Fibroblast of lung (primary cell): ENCODE data around the gene MAGOHB. TPM values are rescaled to one million over a fixed set of nuclear protein-coding genes. Genes with fewer than 3 reads are reported as not detected.
A peak's percentile ranks its signal among the peaks of the same experiment; 100 is the strongest.

ENCODE experiments used
- DNase-seq, 2 donors: peaks; one replicate each; pipeline versions ENCODE4 v3.0.0 to v3.0.0-alpha.2; 2010; ENCODE audit warnings: low read depth in 2 of 2
- H2AFZ ChIP-seq: 2 replicates; pipeline ENCODE4 v1.5.1; 2012; ENCODE audit warnings: low read length, control low read depth, inconsistent platforms
- H3K27ac ChIP-seq: 2 replicates; pipeline ENCODE4 v1.5.1; 2011; ENCODE audit warnings: low read length, control low read depth; ENCODE audit not compliant: insufficient read depth
- H3K27me3 ChIP-seq: 2 replicates; pipeline ENCODE4 v1.5.1; 2011; ENCODE audit warnings: mild to moderate bottlenecking, low read length; ENCODE audit not compliant: control insufficient read depth, insufficient read depth
- H3K36me3 ChIP-seq: 2 replicates; pipeline ENCODE4 v1.5.1; 2011; ENCODE audit warnings: low read length; ENCODE audit not compliant: control insufficient read depth, insufficient read depth
- H3K4me1 ChIP-seq: 2 replicates; pipeline ENCODE4 v1.5.1; 2011; ENCODE audit warnings: low read length; ENCODE audit not compliant: control insufficient read depth, insufficient read depth; ENCODE audit errors: extremely low read depth
- H3K4me2 ChIP-seq: 2 replicates; pipeline ENCODE4 v1.5.1; 2011; ENCODE audit warnings: low read length, control low read depth; ENCODE audit not compliant: insufficient read depth; ENCODE audit errors: extremely low read depth
- H3K4me3 ChIP-seq, 4 experiments: fragments of 200-600 bp in 1 of 4; sonication (generic) in 1 of 4; replicated peaks in 1 of 4; 2 replicates each; pipeline ENCODE4 v1.5.1; 2011 to 2016; ENCODE audit warnings: low read length in 4 of 4, low read depth in 3 of 4, mild to moderate bottlenecking in 3 of 4, control low read depth in 2 of 4, inconsistent platforms in 1 of 4, mixed read lengths in 1 of 4; ENCODE audit not compliant: insufficient read depth in 1 of 4; ENCODE audit errors: control extremely low read depth in 1 of 4
- H3K79me2 ChIP-seq: 2 replicates; pipeline ENCODE4 v1.5.1; 2012; ENCODE audit warnings: mild to moderate bottlenecking, low read length, inconsistent platforms; ENCODE audit not compliant: control insufficient read depth, insufficient read depth
- H3K9ac ChIP-seq: 2 replicates; pipeline ENCODE4 v1.5.1; 2011; ENCODE audit warnings: mild to moderate bottlenecking, low read length, control low read depth; ENCODE audit not compliant: insufficient read depth
- H3K9me3 ChIP-seq: 2 replicates; pipeline ENCODE4 v1.5.1; 2012; ENCODE audit warnings: low read depth, low read length; ENCODE audit not compliant: control insufficient read depth, insufficient read depth
- H4K20me1 ChIP-seq: 2 replicates; pipeline ENCODE4 v1.5.1; 2011; ENCODE audit warnings: low read length; ENCODE audit not compliant: control insufficient read depth, insufficient read depth; ENCODE audit errors: extremely low read depth
- CTCF ChIP-seq, 2 donors: IDR thresholded peaks in 1 of 2; conservative IDR thresholded peaks in 1 of 2; 1 replicate in 1 of 2; 2 replicates in 1 of 2; pipeline ENCODE4 v1.5.1; 2011 to 2012; ENCODE audit warnings: low read length in 2 of 2, control low read depth in 1 of 2, inconsistent platforms in 1 of 2, low read depth in 1 of 2, mild to moderate bottlenecking in 1 of 2
- EZH2 ChIP-seq: IDR thresholded peaks from 2 replicates; pipeline ENCODE4 v1.5.1; 2012; ENCODE audit warnings: low read length, control low read depth, mild to moderate bottlenecking; ENCODE audit errors: missing control alignments
- polyA plus RNA-seq, 2 donors: library from polyadenylated mRNA; depleted of rRNA in 1 of 2; stranded (reverse) in 1 of 2; unstranded in 1 of 2; fragments of >200 nt; gene quantifications; 2 replicates each; pipeline ENCODE4 v1.2.1, GENCODE V29; 2011 to 2012; ENCODE audit warnings: missing spikeins in 1 of 2
- total RNA-seq: library from RNA; depleted of rRNA; stranded (reverse); fragments of >200 nt; gene quantifications from 2 replicates; pipeline ENCODE4 v1.2.1, GENCODE V29; 2014

The MAGOHB gene
- total and polyA plus RNA-seq, 2 donors (not counting 1 experiment from before 2014, with no cell fraction given) = 21.1 to 29.8 TPM

- TF ChIP-seq EZH2 = no peak
- no peak for TF ChIP-seq CTCF (conservative IDR thresholded peaks at IDR 0.05 in 1 of 2, IDR thresholded peaks at IDR 0.05 in 1 of 2; ENCODE audit: low read depth in 1 of 2, low read length in 2 of 2)
- Histone ChIP-seq H3K79me2 (no peaks in the 10 kb centered on the region), H3K4me1 (no peaks in the 10 kb centered on the region), H4K20me1 (no peaks in the 10 kb centered on the region), H2AFZ (no peak overlapping the region), H3K4me2 (no peak overlapping the region), H3K9ac (no peak overlapping the region), H3K36me3 (no peaks in the 10 kb centered on the region), H3K4me3 (no peak overlapping the region), H3K9me3 (no peaks in the 10 kb centered on the region), H3K27me3 (no peaks in the 10 kb centered on the region), H3K27ac (no peak overlapping the region)
- no peak for DNase-seq
Observed at GRCh38 chr12:10633541-10633940, 20.1 kb upstream of the MAGOHB start.

GRCh38 chr12:10632226-10632625 lies 18.8 kb upstream of the MAGOHB start:
- peak in 1 of 2 donors; percentile 42 for DNase-seq
- TF ChIP-seq CTCF (conservative IDR thresholded peaks at IDR 0.05 in 1 of 2, IDR thresholded peaks at IDR 0.05 in 1 of 2; ENCODE audit: low read depth in 1 of 2, low read length in 2 of 2) (no peak), EZH2 (no peak)
- H3K4me3 ChIP-seq = no peak overlapping the region

GRCh38 chr12:10624605-10625004 lies 11.2 kb upstream of the MAGOHB start:
- Histone ChIP-seq H3K79me2 (no peaks in the 10 kb centered on the region), H3K27me3 (no peaks in the 10 kb centered on the region), H4K20me1 (no peaks in the 10 kb centered on the region), H2AFZ (no peak overlapping the region), H3K4me1 (no peaks in the 10 kb centered on the region), H3K36me3 (no peaks in the 10 kb centered on the region), H3K4me3 (no peak overlapping the region), H3K9me3 (no peaks in the 10 kb centered on the region), H3K27ac (no peak overlapping the region), H3K4me2 (no peak overlapping the region), H3K9ac (no peak overlapping the region)
- DNase-seq = no peak
- TF ChIP-seq EZH2 = no peak
- TF ChIP-seq CTCF (conservative IDR thresholded peaks at IDR 0.05 in 1 of 2, IDR thresholded peaks at IDR 0.05 in 1 of 2; ENCODE audit: low read depth in 1 of 2, low read length in 2 of 2) = no peak

More at GRCh38 chr12:10632226-10632625, 18.8 kb upstream of the MAGOHB start:
- Histone ChIP-seq H3K27me3 (no peaks in the 10 kb centered on the region), H3K36me3 (no peaks in the 10 kb centered on the region), H3K9me3 (no peaks in the 10 kb centered on the region), H3K27ac (no peak overlapping the region), H4K20me1 (no peaks in the 10 kb centered on the region), H3K4me2 (no peak overlapping the region), H2AFZ (no peak overlapping the region), H3K4me1 (no peaks in the 10 kb centered on the region), H3K79me2 (no peaks in the 10 kb centered on the region), H3K9ac (no peak overlapping the region)
